Osteoblast (primary cell): Measurements from ENCODE around the gene TBX6. TPM values are rescaled to one million over a fixed set of nuclear protein-coding genes. Genes with fewer than 3 reads are reported as not detected.

Source experiments
- DNase-seq: peaks from one replicate; pipeline ENCODE4 v3.0.0; 2011; ENCODE audit warnings: low spot score, mixed read lengths; ENCODE audit not compliant: insufficient read length; ENCODE audit errors: missing footprints
- H2AFZ ChIP-seq: 2 replicates; pipeline ENCODE4 v1.6.0; 2011; ENCODE audit warnings: mild to moderate bottlenecking, low read length
- H3K27ac ChIP-seq: 2 replicates; pipeline ENCODE4 v1.5.1; 2011; ENCODE audit warnings: mild to moderate bottlenecking, low read depth, low read length, moderate library complexity
- H3K27me3 ChIP-seq: 2 replicates; pipeline ENCODE4 v1.6.0; 2012; ENCODE audit warnings: mild to moderate bottlenecking, control low read depth, inconsistent platforms, low read length, moderate library complexity; ENCODE audit not compliant: insufficient read depth
- H3K36me3 ChIP-seq: 2 replicates; pipeline ENCODE4 v1.5.1; 2011; ENCODE audit warnings: mild to moderate bottlenecking, low read length, control low read depth, moderate library complexity; ENCODE audit not compliant: insufficient read depth
- H3K4me1 ChIP-seq: 2 replicates; pipeline ENCODE4 v1.5.1; 2011; ENCODE audit warnings: mild to moderate bottlenecking, low read length, control low read depth, moderate library complexity; ENCODE audit not compliant: insufficient read depth
- H3K4me2 ChIP-seq: 2 replicates; pipeline ENCODE4 v1.6.0; 2011; ENCODE audit warnings: mild to moderate bottlenecking, low read length; ENCODE audit not compliant: insufficient read depth
- H3K4me3 ChIP-seq: fragments of 200-600 bp; sonication (generic); 3 replicates; pipeline ENCODE4 v1.5.1; 2012; ENCODE audit warnings: mild to moderate bottlenecking, low read length, inconsistent platforms; ENCODE audit not compliant: insufficient read depth
- H3K79me2 ChIP-seq: 2 replicates; pipeline ENCODE4 v1.6.0; 2012; ENCODE audit warnings: mild to moderate bottlenecking, low read length, control low read depth, inconsistent platforms; ENCODE audit not compliant: insufficient read depth
- H3K9me3 ChIP-seq: 2 replicates; pipeline ENCODE4 v1.5.1; 2011; ENCODE audit warnings: low read depth, low read length, control low read depth
- H4K20me1 ChIP-seq: 2 replicates; pipeline ENCODE4 v1.6.0; 2012; ENCODE audit warnings: mild to moderate bottlenecking, low read length, control low read depth; ENCODE audit not compliant: insufficient read depth
- total RNA-seq: library from RNA; depleted of rRNA; stranded (reverse); fragments of >200 nt; gene quantifications from 2 replicates; pipeline ENCODE4 v1.2.3, GENCODE V29; 2012
- TF ChIP-seq, protein P1 (sequence below): IDR thresholded peaks from 2 replicates; pipeline ENCODE4 v1.5.1; 2011; ENCODE audit warnings: mild to moderate bottlenecking, low read depth, low read length, moderate library complexity; ENCODE audit errors: extremely low read depth

The TBX6 gene
- total RNA-seq, 1 donor, result 0.36 TPM

DNA sequence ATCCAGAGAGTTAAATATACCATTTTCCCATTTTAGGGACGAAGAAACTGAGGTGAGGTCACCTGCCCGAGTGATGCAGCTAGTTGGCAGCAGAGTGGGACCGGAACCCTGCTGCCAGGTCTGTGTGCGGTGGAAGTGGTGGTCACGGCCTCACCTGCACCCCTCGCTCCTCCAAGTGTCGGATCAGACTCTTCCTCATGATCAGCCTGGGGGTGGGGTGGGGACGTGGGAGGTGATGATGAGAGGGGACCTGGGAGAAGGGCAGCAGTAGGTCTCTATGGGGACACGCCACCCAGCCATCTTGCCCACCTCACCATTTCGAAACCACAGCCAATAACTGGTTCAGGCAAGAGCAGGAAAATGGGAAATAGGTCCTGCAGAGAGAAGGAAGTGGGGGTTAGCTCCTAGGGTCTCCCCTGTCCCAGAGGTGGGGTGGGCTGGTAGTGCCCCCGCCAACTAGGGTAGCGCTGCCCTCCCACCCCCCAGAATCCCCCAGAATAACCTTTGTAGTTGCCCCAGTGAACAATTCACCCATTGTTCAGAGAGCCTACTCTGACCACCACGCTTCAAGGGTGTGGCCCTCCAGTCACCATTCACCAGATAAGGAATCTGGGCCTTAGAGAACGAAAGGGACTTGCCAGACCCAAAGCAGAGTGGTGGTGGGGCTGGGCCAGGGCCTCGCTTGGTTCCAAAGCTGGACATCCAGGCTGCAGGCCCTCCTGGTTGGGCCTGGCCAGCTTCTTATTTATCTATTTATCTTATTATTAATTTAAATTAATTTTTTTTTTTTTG is 16.5 kb upstream of the TBX6 start:
- TF ChIP-seq, protein P1, sequence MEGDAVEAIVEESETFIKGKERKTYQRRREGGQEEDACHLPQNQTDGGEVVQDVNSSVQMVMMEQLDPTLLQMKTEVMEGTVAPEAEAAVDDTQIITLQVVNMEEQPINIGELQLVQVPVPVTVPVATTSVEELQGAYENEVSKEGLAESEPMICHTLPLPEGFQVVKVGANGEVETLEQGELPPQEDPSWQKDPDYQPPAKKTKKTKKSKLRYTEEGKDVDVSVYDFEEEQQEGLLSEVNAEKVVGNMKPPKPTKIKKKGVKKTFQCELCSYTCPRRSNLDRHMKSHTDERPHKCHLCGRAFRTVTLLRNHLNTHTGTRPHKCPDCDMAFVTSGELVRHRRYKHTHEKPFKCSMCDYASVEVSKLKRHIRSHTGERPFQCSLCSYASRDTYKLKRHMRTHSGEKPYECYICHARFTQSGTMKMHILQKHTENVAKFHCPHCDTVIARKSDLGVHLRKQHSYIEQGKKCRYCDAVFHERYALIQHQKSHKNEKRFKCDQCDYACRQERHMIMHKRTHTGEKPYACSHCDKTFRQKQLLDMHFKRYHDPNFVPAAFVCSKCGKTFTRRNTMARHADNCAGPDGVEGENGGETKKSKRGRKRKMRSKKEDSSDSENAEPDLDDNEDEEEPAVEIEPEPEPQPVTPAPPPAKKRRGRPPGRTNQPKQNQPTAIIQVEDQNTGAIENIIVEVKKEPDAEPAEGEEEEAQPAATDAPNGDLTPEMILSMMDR, result no peak
- Histone ChIP-seq H4K20me1 (no peaks in the 10 kb centered on the region), H3K79me2 (no peaks in the 10 kb centered on the region), H3K27me3 (no peaks in the 10 kb centered on the region), H3K4me3 (no peak overlapping the region), H3K9me3 (no peaks in the 10 kb centered on the region), H2AFZ (no peak overlapping the region), H3K4me2 (no peak overlapping the region), H3K27ac (no peak overlapping the region), H3K36me3 (peaks cover 49% of the 10 kb centered on the region), H3K4me1 (peaks cover under 1% of the 10 kb centered on the region)
- no peak for DNase-seq

DNA sequence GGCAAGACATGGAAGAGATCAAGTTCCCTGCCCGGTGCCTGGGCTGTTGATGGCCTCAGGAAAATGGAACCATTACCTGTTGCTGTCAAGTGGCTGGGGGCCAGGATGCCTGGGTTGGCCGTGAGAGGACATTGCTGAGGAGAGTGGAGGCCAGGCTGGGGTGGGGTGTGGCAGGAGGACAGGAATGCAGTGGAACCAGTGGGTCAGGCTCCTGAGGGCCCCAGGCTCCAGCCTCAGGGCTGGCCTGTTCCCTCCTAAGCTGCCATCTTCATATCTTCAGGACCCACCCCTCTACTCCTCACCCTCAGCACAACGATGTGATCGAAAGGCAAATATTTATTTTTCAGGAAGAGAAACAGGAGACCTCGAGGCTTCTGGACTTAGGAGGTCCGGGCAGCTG is 12.8 kb upstream of the TBX6 start:
- H3K4me2 ChIP-seq, result no peak overlapping the region
- no peaks in the 10 kb centered on the region for H3K79me2 ChIP-seq

DNA sequence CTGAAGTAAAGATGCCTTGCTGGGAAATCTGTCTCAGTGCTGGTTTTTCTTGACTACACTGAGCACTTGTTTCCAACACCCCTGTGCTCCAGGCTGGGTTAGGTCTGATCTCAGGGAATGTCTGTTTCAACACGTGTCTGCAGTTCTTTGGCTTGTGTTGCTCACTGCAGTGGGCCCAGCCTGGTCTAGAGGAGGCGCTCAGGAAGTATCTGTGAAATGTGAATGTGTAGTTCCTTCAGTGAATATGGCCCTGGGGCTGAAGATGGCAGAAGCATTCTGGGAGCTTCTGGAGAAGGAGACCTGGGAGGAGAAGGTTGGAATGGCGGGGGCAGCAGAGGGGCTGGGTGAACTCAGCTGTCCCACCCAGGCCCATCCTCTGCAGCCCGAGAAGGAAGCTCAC is 12.4 kb upstream of the TBX6 start:
- Histone ChIP-seq H3K79me2 (no peaks in the 10 kb centered on the region), H3K9me3 (no peaks in the 10 kb centered on the region), H3K27me3 (no peaks in the 10 kb centered on the region), H3K4me1 (no peaks in the 10 kb centered on the region), H4K20me1 (no peaks in the 10 kb centered on the region), H3K27ac (no peak overlapping the region), H3K36me3 (peaks cover 27% of the 10 kb centered on the region), H3K4me2 (no peak overlapping the region), H3K4me3 (no peak overlapping the region), H2AFZ (no peak overlapping the region)
- TF ChIP-seq, protein P1, result no peak
- DNase-seq, result no peak

More for the DNA sequence above, 12.8 kb upstream of the TBX6 start:
- Histone ChIP-seq H3K4me3 (no peak overlapping the region), H3K27me3 (no peaks in the 10 kb centered on the region), H3K9me3 (no peaks in the 10 kb centered on the region), H3K4me1 (no peaks in the 10 kb centered on the region), H2AFZ (no peak overlapping the region), H3K36me3 (peaks cover 27% of the 10 kb centered on the region), H3K27ac (no peak overlapping the region), H4K20me1 (no peaks in the 10 kb centered on the region)
- TF ChIP-seq, protein P1, result no peak
- peak; percentile 21 for DNase-seq

- Histone ChIP-seq H3K79me2 (peaks cover 3% of the 10 kb centered on the region), H3K4me2 (peak overlapping the region; percentile 76), H3K4me1 (peaks cover 22% of the 10 kb centered on the region), H3K9me3 (peaks cover 10% of the 10 kb centered on the region), H3K4me3 (peak overlapping the region; percentile 76), H3K27ac (peak overlapping the region; percentile 70), H3K27me3 (no peaks in the 10 kb centered on the region), H4K20me1 (peaks cover 7% of the 10 kb centered on the region), H3K36me3 (peaks cover 8% of the 10 kb centered on the region), H2AFZ (peak overlapping the region; percentile 98)
- TF ChIP-seq, protein P1, result no peak
- DNase-seq, result peak; percentile 58
Observed at GRCh38 chr16:30096862-30097563, 5.3 kb upstream of the TBX6 start.
